Stimulated activated CD8-positive, alpha-beta memory T cell treated with anti-CD3 and anti-CD28 coated beads, Interleukin-7, amount 100 ng/mL, for 48 hours (primary cell): ENCODE measurements around the gene CALML6.

Source experiments
- DNase-seq, 2 donors: peaks; one replicate each; pipeline ENCODE4 v3.0.0-alpha.2; 2020; ENCODE audit warnings: low read depth in 1 of 2; ENCODE audit errors: extremely low read depth in 1 of 2

CALML6 gene

DNA sequence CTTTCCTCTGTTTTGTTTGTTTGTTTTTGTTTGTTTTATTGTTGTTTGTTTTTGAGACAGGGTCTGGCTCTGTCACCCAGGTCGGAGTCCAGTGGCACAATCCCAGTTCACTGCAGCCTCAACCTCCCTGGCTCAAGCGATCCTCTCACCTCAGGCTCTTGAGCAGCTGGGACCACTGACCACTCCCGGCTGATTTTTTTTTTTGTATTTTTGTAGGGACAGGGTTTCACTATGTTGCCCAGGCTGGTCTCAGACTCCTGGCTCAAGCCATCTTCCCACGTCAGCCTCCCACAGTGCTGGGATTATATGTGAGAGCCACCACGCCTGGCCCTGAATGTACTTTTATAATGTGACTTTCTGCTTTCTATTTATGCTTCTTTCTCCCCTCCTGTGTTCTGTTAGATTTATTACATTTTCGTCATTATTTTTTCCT lies 5.0 kb upstream of the CALML6 start:
- DNase-seq = no peak

DNA sequence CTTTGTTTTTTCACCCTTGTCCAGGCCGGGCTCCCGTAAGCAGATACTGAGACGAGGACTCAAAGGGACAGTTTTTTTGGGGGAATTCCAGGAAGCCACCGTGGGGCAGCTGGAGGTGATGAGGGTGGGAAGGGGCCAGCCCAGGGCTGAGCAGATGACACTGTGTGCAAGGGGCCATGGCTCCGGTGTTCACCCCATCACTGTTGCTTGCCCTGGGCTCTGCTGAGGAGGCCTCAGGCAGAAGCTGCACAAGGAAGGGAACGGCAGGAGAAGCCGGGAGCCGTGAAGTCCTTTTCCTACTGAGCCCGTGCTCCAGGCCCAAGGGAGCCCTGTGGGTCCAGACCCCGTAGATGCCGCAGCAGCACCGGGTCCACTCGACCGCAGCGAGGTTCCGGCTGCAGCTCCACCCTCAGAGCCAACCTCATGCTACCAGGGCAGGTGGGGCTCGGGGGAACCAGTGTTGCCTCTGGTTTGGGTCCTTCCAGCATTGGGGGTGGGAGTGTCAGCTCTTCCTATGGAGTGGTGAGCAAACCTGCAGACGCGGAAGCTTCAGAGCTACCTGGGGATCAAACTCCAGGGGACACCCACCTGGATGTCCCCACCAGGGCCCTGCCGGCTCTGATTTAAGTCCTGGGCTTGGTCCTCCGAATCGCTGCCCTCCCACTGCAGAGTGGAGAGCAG lies 4.3 kb upstream of the CALML6 start:
- DNase-seq = no peak

DNA sequence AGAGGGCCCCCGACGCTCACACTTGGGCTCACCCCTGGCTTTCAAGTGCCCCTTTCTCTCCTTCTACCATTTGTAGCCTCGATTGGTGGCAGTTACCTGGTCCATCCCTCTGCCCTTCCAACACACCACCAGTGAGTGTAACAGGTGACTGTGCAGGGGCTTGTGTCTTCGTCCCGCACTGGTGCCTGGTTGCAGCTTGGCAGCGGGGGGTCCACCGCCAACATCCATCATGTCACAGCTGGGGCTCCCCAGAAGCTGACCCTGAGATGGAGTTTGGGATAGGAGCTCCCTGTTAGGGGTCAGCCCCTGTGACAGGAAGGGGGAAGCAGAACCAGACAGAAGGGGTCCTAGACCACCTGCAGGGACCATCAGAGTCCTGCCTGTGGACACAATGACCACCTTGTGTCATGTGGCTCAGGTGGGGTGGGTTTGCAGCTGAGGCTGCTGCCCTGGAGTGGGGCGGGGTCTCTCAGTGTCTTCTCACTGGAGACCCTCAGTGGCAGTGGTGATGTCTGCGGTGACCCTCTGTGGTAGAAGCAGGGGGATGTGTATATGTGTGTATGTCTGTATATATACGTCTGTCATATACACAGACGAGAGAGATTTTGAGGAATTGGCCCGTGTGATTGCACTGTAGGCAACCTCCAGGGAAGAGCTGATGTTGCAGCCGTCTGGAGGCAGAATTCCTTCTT lies 3.6 kb upstream of the CALML6 start:
- no peak for DNase-seq

DNA sequence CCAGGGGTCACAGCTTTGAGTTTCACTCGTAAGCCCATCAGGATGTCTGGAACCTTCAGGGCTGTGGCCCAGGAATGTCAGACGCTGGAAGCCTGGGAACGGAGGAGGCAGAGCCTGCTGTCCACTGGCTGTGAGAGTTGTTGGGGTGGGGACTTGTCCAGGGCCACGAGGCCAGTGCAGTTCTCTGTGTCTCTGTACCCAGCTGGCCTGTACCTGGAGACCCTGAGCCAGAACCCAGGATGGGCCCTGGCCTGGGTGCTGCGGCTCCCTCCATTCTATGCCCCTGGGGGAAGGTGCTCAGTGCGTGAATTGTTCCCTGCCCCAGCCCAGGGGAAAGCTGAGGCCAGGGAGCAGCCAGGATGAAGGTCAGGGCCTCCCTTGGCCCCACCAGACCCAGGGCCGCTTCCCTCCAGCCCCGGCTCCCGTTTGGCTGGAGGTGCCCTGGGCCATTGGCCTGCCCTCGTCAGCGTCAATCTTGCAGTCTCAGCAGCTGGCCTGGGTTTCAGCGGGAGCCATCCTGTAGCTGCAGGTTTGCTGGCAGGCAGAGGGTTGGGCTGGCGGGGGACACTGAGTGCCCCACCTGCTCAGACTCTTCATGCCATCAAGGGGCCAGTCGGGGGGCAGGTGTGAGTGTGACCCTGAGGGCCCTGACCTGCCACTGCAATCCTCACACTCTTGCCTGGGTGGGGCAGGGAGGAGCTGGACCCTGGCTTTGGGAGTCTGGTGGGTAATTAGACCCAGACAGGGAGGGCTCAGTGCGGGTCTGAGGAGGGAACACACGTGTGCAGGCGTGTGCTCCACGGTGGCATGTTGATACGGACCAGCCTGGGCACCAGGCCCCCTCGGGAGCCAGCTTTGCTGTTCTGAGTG lies 724 bp upstream of the CALML6 start:
- DNase-seq = no peak

DNA sequence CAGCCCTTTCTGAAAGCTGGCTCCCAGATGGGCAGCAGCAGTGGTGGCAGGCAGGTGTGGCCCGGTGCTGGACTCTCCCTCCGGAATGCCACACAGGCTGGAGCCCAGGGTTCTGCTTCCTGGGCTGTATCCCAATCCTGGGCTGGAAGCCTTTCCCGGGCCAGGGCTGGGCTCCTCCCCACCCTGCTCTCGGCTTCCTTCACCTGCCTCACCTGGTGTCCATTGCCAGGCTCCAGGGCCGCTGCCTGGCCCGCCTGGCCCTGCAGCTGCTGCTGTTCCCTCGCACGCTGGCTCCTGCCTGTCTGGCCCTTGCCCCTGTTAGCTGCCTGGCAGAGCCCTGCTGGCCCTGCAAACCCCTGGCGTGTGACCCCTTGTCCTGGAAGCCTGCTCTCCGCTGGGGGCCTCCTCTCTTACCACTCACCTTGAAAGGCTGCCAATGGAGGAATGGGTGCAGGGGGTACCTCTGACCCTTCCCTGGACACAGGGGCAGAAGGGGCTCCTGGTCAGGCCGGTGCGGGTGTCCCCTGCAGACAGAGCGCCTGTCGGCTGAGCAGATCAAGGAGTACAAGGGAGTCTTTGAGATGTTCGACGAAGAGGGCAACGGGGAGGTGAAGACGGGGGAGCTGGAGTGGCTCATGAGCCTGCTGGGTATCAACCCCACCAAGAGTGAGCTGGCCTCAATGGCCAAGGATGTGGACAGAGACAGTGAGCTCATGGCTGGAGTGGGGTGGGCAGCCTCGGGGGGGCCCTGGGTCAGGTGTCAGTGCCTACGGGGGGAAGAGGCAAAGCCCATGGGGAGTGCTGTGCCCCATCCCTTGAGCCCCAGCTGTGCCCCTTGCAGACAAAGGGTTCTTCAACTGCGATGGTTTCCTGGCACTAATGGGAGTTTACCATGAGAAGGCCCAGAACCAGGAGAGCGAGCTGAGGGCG lies 1.1 kb downstream of the CALML6 start:
- no peak for DNase-seq

DNA sequence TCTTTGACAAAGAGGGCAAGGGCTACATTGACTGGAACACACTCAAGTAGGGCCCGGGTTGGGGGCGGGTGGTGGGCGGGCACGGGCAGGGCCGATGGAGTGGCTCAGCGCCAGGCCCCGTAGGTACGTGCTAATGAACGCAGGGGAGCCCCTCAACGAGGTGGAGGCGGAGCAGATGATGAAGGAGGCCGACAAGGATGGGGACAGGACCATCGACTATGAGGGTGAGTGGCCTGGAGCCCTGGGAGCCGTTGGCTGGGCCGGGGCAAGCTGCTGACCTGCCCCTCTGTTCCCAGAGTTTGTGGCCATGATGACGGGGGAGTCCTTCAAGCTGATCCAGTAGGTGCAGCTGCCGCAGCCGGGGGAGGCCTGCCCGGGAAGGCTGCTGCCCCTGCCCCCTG lies 1.8 kb downstream of the CALML6 start:
- DNase-seq = no peak

DNA sequence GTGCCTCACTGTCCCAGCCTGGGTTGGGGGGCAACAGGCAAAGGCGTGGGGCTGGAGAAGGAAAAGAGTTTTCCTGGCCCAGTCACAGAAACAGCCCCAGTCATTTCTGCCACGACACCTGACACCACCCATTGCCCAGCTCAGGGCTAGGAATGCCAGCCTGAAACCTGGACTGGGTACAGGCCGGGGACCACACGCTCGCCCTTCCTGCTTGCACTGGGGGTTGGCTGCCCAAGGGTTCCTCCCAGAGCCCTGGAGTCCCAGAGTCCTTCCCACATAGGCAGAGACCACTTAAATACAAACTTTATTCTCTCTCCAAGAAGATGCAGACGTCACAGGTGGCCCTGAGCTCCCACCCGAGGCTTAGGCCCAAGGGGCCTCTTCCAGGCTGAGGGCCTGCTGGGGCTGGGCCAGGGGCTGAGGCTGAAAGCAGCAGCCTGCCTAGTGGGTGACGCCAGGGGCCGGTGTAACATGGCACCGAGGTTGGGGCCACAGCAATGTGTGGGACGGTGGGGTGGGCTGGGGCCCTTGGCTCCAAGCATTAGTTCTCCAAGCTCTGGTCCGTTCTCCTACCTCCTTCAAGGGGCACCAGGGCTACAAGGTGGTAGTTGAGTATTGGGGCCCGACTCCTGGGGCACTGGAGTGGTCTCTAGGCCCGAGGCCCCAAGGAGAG lies 2.4 kb downstream of the CALML6 start:
- no peak for DNase-seq

DNA sequence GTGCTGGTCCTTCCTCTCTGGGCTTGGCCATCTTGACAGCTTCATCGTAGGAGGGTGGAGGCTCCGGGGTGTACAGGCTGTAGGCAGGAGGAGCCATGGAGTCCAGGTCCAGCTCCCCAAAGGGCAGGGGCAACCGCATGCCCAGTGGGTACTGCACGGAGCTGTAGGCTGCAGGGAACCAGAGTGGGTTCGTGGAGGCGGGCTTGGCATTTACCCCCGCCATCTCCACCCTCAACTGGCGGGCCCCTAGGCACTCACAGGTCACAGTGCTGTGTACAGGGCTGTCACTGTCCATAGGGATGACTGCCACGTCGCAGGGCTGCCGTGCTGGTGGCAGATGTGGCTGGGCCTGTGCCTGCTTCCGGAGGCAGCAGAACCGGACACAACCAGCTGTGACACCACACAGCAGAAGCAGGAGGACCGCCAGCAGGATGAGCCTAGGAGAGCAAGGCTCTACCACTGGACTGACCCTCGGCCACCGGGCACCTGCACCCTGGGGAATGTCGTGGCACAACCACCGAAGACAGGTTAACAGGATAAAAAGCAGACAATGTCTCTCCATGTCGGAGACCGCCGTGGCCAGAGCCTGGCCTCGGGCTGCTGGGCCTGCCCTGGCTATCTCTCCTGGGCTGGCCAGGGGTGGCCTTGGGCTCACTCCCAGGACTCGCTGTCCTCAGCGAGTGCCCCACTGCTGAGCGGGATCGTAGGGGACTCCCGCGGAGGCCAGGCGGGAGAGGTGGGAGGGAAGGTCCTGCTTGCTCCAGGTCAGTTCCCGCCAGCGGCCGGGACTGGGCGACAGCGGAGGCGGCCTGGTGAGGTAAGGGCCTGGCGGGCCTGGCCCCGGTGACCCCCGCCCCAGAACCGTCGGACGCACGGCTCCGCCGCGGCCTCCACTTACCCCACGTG lies 3.2 kb downstream of the CALML6 start:
- no peak for DNase-seq

DNA sequence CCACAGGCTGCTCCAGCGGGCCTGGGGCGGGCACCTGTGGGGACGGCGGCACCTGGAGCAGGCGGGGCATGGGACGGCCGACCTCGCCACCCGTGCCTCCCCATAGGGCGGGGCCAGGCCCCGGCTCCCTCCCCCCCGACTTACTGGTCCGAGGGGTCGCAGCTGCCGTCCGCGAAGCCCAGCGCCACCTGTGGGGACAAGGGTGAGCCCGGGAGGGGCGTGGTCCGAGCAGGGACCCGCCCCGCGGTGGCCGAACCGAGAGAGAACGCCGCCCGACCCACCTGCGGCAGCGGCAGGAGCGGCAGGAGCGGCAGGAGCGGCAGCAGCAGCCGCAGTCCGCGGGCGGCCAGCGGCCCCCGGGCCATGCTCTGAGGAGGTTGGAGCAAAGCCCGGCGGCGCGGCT lies 3.8 kb downstream of the CALML6 start, which contains the start of gene TMEM52:
TMEM52 (minus strand) TSS at position 379 of the 403 bp plus-strand sequence; CDS start at position 365, 14 bp downstream.
- DNase-seq = no peak

DNA sequence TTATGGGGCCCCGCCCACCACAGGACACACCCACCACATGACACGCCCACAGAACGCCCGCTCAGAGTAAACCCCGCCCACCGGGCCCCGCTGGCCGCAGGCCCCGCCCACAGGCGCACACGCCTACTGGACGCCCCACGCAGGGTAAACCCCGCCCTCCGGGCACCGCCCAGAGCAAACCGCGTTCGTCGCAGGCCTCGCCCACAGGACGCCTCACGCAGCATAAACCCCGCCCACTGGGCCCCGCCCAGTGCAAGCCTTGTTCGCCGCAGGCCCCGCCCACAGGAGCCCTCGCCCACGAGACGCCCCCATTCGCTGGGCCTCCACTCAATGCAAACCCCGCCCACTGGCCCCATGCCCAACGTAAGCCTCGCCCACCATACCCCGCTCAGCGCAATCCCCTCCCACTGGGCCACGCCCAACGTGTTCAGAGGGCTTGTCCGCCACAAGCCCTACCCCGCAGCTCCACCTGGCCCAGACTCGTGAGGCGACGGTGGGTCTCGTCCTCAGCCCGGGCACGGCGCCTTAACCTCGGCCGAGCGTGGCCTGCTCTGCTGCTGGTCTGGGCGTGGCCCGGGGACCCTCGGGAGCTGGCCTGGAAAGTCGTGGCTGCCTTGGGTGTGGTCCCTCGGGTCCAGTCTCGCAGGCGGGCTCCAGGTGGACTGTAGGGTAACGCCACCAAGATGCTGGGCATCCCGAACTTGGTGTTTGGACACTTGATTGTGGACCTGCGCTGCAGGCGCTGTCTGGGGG lies 4.4 kb downstream of the CALML6 start:
- peak; percentile 97 to 99 for DNase-seq

DNA sequence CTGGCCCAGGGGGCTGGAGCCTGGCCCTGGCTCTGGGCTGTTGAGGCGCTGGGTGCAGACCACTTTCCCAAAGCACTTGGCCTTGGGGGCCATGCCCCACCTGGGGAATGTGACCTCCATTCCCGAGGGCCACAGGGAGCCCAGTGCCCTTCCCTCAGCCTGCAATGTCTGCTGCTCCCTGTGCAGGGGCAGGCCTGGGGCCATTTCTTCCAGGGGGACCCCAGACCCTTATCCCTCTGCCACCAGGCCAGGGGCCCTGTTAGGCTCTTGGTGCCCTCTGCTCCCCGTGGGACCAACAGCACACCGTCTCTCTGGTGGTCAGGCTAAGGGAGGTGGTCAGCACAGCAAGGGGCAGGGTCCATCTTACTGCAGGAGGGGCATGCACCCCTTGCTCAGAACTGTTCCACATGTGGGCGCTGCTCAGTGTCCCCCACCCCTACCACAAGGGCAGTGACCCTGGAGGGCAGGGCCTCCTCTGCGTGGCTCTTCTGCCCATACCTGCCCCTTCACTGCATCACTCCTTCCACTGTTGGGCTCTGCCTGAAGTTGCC lies 5.1 kb downstream of the CALML6 start:
- no peak for DNase-seq

DNA sequence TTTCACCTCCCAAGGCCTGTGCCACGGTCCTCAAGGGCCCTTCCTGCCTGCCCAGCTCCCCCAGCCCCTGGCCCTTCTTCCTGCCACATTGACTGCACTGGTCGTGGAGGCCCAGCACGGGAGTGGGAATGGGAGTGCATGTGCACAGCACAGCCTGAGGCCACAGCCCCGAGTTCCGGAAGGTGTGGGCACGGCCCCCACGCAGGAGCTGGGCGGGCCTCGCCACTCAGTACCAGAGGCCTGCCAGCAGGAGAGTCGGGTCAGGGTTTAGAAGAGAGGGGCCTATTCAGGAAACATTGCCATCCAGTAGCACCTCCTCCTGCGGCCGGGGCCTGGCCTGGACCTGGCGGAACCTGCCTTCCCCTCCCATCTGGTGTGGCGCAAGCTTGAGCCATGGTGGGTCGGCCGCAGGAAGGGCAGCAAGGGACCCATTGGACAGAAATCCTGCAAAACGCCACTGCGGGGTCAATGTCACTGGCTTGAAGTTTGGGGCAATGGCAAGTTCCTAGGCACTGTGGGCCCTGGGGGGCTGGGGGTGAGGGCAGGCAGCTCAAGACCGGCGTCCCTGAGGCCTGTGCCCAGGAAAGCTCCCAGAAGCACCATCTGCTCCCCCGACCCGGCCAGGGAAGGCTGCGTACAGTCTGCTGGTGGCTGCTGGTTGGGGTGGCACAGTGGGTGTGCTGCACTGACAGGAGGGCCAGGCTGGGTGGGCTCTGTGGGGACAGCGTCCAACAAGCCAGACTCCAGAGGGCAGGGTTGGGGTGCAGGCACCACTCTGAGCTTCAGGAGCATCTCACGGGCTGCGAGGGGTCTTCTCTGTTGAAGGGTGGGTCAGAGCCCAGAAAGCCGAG lies 5.8 kb downstream of the CALML6 start:
- DNase-seq = no peak

DNA sequence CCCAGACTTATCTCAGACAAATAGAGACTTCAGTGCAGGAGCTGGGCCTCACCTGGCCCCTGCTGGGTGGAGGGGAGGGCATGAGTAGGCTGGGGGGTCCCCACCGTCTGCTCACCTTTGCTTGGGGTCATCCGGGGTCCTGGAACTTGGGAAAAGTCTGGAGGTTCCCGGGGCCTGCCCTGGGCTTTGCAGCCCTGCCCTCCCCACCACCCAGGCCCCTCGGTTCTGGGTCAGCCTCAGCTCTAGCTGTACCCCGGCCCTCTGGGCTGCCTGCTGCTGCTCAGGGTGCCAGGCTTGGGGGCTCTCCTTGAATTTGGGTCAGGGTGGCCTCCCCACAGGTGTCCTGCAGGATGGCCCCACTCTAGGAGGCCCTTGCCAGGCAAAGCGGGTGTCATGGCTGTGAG lies 6.4 kb downstream of the CALML6 start:
- DNase-seq = no peak

DNA sequence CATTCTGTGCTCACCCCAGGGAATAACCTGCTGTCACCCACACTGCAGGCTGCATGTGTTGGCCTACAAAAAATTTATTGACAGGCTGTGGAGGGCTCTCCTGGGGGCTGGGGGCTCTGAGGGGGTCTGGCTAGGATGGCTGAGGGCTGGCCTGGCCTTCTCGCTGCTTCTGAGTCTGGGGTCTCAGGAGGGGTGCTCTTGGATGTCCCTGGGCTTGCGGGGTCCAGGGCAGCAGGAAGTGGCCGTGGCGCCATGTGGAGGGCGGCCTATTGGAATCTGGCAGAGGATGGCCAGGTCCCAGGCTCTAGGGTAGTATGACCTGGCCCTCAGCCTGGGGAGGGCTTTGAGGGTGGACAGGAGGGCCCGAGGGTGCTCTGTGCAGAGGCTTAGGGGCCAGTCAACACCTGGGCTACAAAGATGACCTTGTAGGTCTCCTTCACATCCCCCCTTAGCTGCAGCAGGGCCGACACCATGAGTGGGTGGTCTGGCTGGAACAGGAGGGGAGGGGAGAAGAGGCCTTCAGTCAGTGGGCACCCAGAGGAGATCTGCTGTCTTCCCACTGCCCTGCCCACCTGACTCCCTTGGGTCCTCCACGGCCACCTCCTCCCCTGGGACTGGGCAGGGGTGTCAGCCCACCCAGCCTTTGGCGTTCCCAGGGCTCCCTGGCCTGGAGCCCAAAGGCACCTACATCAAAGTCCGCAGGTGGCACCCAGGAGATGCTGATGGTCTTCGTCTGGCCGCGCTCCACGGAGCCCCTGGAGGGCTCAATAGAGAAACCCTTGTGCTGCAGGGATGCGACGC lies 7.0 kb downstream of the CALML6 start:
- DNase-seq = no peak

DNA sequence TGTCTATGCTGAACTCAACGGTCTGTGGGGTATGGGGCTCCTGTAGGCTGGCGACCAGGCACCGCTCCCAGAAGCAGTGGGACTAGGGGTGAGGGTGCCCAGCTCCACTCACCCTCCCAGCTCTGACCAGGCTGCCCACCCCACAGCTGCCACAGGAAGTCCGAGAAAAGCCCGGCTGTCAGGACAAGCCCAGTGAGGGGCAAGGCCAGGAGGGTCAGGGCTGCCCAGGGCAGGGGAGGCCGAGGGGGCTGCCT lies 7.6 kb downstream of the CALML6 start:
- DNase-seq = no peak
